ENCODE results near the gene IL19. TPM values are rescaled to one million over a fixed set of nuclear protein-coding genes. Genes with fewer than 3 reads are reported as not detected.

Gene IL19
- total RNA-seq, 4 donors from 2014 or later, result not detected

DNA sequence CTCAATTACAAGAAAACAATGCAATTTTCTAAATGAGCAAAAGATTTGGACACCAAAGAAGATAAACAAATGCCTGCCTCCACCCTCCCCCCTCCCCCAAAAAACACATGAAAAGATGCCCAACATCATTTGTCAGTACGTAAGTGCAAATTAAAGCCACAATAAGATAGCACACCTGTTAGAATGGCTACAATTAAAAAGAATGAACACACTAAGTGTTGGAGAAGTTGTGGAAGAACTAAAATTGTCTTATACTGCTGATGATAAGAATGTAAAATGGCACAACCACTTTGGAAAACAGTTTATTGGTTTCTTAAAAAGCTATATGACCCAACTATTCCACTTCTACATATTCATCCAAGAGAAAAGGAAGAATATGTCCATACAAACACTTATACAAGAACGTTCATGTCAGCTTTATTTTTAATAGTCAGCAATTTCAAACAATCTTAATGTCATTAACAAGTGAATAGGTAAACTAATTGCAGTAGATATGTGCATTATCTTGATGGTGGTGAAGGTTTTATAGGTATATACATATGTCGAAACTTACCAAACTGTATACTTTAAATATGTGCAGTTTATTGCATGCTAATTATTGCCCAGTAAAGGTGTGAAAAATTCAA lies 105.3 kb downstream of the IL19 start:
- Histone ChIP-seq H3K27ac (no peak overlapping the region), H3K4me1 (no peaks in the 10 kb centered on the region)
- TF ChIP-seq, protein P1, sequence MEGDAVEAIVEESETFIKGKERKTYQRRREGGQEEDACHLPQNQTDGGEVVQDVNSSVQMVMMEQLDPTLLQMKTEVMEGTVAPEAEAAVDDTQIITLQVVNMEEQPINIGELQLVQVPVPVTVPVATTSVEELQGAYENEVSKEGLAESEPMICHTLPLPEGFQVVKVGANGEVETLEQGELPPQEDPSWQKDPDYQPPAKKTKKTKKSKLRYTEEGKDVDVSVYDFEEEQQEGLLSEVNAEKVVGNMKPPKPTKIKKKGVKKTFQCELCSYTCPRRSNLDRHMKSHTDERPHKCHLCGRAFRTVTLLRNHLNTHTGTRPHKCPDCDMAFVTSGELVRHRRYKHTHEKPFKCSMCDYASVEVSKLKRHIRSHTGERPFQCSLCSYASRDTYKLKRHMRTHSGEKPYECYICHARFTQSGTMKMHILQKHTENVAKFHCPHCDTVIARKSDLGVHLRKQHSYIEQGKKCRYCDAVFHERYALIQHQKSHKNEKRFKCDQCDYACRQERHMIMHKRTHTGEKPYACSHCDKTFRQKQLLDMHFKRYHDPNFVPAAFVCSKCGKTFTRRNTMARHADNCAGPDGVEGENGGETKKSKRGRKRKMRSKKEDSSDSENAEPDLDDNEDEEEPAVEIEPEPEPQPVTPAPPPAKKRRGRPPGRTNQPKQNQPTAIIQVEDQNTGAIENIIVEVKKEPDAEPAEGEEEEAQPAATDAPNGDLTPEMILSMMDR (IDR thresholded peaks at IDR 0.05), result no peak
- no peak for TF ChIP-seq POLR2A (IDR thresholded peaks at IDR 0.05)

DNA sequence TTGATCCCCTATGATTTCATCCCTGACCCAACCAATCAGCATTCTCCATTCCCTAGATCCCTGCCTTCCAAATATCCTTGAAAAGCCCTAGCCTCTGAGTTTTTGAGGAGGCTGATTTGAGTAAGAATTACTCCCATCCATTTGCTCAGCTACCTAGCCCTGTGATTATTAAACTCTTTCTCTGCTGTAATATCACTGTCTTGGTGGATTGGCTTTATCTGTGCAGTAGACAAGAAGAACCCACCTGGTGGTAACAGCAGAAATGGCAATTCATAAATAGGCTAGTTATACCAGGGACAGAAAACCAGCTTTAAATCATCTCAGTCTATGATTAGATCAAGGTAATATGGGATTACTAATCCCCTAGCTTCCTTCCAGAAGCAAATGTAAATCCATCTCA lies 107.9 kb downstream of the IL19 start:
- no peak for TF ChIP-seq POLR2A (IDR thresholded peaks at IDR 0.05)
- TF ChIP-seq, protein P1 (IDR thresholded peaks at IDR 0.05), result no peak
- H3K27me3 ChIP-seq, result no peaks in the 10 kb centered on the region

More for the DNA sequence above, 105.3 kb downstream of the IL19 start:
- H3K36me3 ChIP-seq, result no peaks in the 10 kb centered on the region
- DNase-seq, result no peak
- peaks cover 0 to 14% (median 6%) of the 10 kb centered on the region in 4 donors for H3K9me3 ChIP-seq
- H3K27me3 ChIP-seq, result no peaks in the 10 kb centered on the region
- no peak overlapping the region for H3K4me3 ChIP-seq

DNA sequence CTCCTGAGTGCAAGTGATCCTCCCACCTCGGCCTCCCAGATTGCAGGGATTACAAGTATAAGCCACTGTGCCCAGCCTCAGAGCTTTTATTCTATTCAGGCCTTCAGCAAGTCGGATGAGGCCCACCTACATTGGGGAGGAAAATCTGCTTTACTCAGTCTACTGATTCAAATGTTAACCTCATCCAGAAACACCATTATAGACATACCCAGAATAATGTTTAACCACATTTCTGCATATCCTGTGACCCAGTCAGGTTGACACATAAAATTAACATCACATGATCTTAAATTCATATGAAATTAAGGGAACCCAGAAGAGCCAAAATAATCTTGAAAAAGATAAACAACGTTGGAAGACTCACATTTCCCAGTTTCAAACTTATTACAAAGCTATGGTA lies 109.7 kb downstream of the IL19 start:
- H3K9me3 ChIP-seq, result peaks cover 0 to 14% (median 6%) of the 10 kb centered on the region in 4 donors
- no peaks in the 10 kb centered on the region for H3K36me3 ChIP-seq
- H3K27ac ChIP-seq, result no peak overlapping the region
- H3K4me3 ChIP-seq, result no peak overlapping the region
- DNase-seq, result no peak
- TF ChIP-seq POLR2A (IDR thresholded peaks at IDR 0.05), result no peak
- TF ChIP-seq, protein P1 (IDR thresholded peaks at IDR 0.05), result no peak
- H3K27me3 ChIP-seq, result no peaks in the 10 kb centered on the region
- H3K4me1 ChIP-seq, result no peaks in the 10 kb centered on the region

More for the DNA sequence above, 107.9 kb downstream of the IL19 start:
- Histone ChIP-seq H3K4me1 (no peaks in the 10 kb centered on the region), H3K27ac (no peak overlapping the region), H3K36me3 (no peaks in the 10 kb centered on the region), H3K9me3 (peaks cover 0 to 14% (median 6%) of the 10 kb centered on the region in 4 donors), H3K4me3 (no peak overlapping the region)
- no peak for DNase-seq

DNA sequence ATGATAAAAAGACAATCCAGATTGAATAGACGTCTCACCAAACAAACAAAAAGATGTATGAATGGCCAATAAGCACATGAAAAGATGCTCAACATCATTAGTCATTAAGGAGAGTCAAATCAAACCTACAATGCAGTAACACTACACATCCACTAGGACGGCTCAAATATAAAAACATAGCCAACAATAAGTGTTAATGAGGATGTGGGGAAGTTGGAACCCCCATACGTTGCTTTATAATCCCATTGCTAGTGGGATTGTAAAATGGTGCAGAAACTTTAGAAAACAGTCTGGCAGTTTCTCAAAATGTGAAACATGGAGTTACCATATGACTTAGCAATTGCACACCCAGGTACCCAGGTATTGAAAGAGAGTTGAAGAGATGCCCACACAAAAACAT lies 112.0 kb downstream of the IL19 start:
- Histone ChIP-seq H3K27me3 (no peaks in the 10 kb centered on the region), H3K4me1 (no peaks in the 10 kb centered on the region), H3K27ac (no peak overlapping the region), H3K4me3 (no peak overlapping the region), H3K36me3 (no peaks in the 10 kb centered on the region), H3K9me3 (peaks cover 0 to 14% (median 6%) of the 10 kb centered on the region in 4 donors)
- TF ChIP-seq, protein P1 (IDR thresholded peaks at IDR 0.05), result peak in 1 of 6 experiments; percentile 12
- TF ChIP-seq POLR2A (IDR thresholded peaks at IDR 0.05), result no peak
- DNase-seq, result no peak

DNA sequence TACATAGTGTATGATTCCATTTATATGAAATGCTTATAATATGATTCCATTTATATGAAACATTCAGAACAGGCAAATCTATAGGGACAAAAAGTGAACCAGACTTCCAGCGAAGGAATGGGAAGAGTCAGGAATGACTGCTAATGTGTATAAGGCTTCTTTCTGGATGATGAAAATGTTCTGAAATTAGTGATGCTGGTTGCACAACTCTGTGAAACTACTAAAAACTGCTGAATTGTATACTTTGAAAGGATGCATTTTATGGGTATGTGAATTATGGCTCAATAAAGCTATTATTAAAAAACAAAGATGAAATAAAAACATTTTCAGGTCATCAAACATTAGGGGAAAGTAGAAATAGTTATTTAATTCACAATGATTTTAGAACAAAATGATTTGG lies 112.6 kb downstream of the IL19 start:
- no peak overlapping the region for H3K4me3 ChIP-seq
- no peaks in the 10 kb centered on the region for H3K36me3 ChIP-seq
- DNase-seq, result no peak
- no peaks in the 10 kb centered on the region for H3K27me3 ChIP-seq
- no peak for TF ChIP-seq POLR2A (IDR thresholded peaks at IDR 0.05)
- TF ChIP-seq, protein P1 (IDR thresholded peaks at IDR 0.05), result no peak
- no peak overlapping the region for H3K27ac ChIP-seq
- H3K9me3 ChIP-seq, result peaks cover 0 to 8% (median 5%) of the 10 kb centered on the region in 4 donors
- H3K4me1 ChIP-seq, result no peaks in the 10 kb centered on the region

Measured in Peyer's patch (tissue), 4 donors.